Erythroblast (primary cell): ENCODE data around the gene RRP1.

Experiments used
- GATA1 ChIP-seq: IDR thresholded peaks from 2 replicates; pipeline ENCODE4 v1.6.1; 2011; ENCODE audit warnings: low read depth, mild to moderate bottlenecking, control low read depth, low read length, moderate library complexity
- POLR2A ChIP-seq: IDR thresholded peaks from 2 replicates; pipeline ENCODE4 v1.6.1; 2011; ENCODE audit warnings: mild to moderate bottlenecking, low read length

GRCh38 chr21:43812957-43813655 lies 23.7 kb downstream of the RRP1 start:
- no peak for TF ChIP-seq POLR2A
- TF ChIP-seq GATA1 = no peak
